ENCODE results near the gene ULBP1. TPM values are rescaled to one million over a fixed set of nuclear protein-coding genes. Genes with fewer than 3 reads are reported as not detected.
"Not testable (repeated sequence)": the region's sequence is repeated elsewhere in the genome, so short reads cannot be mapped to it uniquely, and the experiment has no call there.

The ULBP1 gene
- total RNA-seq, 1 experiment from 2014 or later, result 1.6 TPM

DNA sequence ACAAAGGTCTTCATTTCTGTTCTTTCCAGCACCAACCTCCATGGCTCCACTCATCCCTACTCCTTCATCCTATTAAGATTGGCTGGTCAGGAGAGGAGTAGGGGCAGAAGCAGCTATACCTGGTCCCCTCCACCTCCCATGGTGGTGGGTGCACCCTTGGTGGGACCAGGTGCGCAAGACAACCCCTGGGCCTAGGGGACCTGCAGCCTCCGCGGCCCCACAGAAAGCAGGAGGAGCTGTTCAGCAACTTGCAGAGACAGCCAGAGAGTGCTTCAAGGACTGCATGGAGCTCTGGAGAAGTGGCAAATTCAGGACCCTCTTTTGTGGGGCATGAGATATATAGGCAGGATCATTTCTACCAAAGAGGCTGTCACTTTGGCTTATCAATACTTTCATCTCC, 12.1 kb upstream of the ULBP1 start:
- Histone ChIP-seq H3K56ac (ENCODE audit: insufficient read length, low read depth, low read length) (no peak overlapping the region), H3K9me3 (ENCODE audit: control insufficient read depth, low read depth, low read length) (no peaks in the 10 kb centered on the region), H3T11ph (ENCODE audit: low read length) (no peak overlapping the region), H3K9ac (ENCODE audit: extremely low read depth, insufficient read length, low read length) (no peak overlapping the region), H3K23me2 (ENCODE audit: insufficient read length, low read depth, low read length, poor library complexity, severe bottlenecking) (no peaks in the 10 kb centered on the region), H3K27ac (ENCODE audit: insufficient read length, low read depth, low read length) (no peak overlapping the region), H3K14ac (ENCODE audit: insufficient read depth, low read length) (no peak overlapping the region), H4K5ac (ENCODE audit: insufficient read length, low read depth, low read length) (no peak overlapping the region), H3K4me1 (ENCODE audit: insufficient read depth, low read length) (no peaks in the 10 kb centered on the region), H3K23ac (ENCODE audit: insufficient read length, low read depth, low read length) (no peak overlapping the region), H3K79me1 (ENCODE audit: insufficient read depth, low read depth, low read length, poor library complexity, severe bottlenecking) (no peaks in the 10 kb centered on the region), H3K27me3 (ENCODE audit: insufficient read depth, low read length) (peaks cover 42% of the 10 kb centered on the region), H3K4ac (ENCODE audit: low read depth, low read length) (no peak overlapping the region), H2BK5ac (ENCODE audit: insufficient read length, low read length) (no peak overlapping the region), H2AK5ac (ENCODE audit: insufficient read length, low read length) (no peak overlapping the region), H3K4me2 (ENCODE audit: insufficient read depth, insufficient read length, low read length) (no peak overlapping the region), H2AFZ (ENCODE audit: low read length) (no peak overlapping the region), H4K8ac (replicated peaks; ENCODE audit: insufficient read length, low read depth, low read length) (no peak overlapping the region), H4K20me1 (ENCODE audit: control insufficient read depth, insufficient read depth, insufficient read length) (no peaks in the 10 kb centered on the region), H2BK20ac (ENCODE audit: low read depth, low read length, poor library complexity, severe bottlenecking) (no peak overlapping the region), H2BK15ac (ENCODE audit: low read depth, low read length) (no peak overlapping the region), H4K91ac (ENCODE audit: insufficient read length, low read depth, low read length) (no peak overlapping the region), H3K18ac (ENCODE audit: insufficient read length, low read depth, low read length) (no peak overlapping the region), H2BK12ac (ENCODE audit: insufficient read length, low read depth, low read length) (peak overlapping the region; percentile 62), H3K79me2 (ENCODE audit: insufficient read depth, low read length) (no peaks in the 10 kb centered on the region), H2BK120ac (ENCODE audit: low read depth, low read length, poor library complexity, severe bottlenecking) (no peak overlapping the region)
- no peak for DNase-seq
- Mint-ChIP-seq H3K27ac (no peak overlapping the region), H3K9me3 (peaks cover 0 to 5% of the 10 kb centered on the region in 2 experiments; a peak in 2 of 5 replicates), H3K4me3 (no peak overlapping the region), H3K27me3 (ENCODE audit: low read depth) (peaks cover 94% of the 10 kb centered on the region), H3K4me1 (peaks cover 0 to 5% of the 10 kb centered on the region in 2 experiments; a peak in 2 of 4 replicates), H3K36me3 (ENCODE audit: insufficient read depth in 1 of 3, low read depth in 3 of 3) (no peaks in the 10 kb centered on the region)
- no CpG with 5 or more reads among the region's 3 CpGs for WGBS (ENCODE audit: extremely low coverage, insufficient read length, low lambda C conversion rate)
- TF ChIP-seq, protein P1, sequence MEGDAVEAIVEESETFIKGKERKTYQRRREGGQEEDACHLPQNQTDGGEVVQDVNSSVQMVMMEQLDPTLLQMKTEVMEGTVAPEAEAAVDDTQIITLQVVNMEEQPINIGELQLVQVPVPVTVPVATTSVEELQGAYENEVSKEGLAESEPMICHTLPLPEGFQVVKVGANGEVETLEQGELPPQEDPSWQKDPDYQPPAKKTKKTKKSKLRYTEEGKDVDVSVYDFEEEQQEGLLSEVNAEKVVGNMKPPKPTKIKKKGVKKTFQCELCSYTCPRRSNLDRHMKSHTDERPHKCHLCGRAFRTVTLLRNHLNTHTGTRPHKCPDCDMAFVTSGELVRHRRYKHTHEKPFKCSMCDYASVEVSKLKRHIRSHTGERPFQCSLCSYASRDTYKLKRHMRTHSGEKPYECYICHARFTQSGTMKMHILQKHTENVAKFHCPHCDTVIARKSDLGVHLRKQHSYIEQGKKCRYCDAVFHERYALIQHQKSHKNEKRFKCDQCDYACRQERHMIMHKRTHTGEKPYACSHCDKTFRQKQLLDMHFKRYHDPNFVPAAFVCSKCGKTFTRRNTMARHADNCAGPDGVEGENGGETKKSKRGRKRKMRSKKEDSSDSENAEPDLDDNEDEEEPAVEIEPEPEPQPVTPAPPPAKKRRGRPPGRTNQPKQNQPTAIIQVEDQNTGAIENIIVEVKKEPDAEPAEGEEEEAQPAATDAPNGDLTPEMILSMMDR (conservative IDR thresholded peaks at IDR 0.05), result no peak

DNA sequence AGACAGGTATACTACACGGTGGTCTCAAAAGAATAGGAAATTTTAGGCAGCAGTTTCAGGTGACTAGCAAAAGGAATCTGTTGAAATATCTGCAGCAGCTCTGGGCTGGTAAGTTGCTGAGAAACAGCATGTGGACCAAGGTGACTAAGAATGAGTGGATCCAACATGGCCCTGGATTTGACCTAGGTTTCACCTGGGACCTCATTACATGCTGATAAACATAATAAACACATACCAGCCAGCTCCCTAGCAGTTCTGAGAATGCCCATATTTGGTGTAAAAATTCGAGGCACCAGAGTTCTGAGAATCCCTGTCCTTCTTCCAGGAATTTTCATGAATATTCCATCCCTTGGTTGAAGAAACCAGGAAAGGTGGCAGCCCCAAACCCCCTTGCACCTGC, 10.4 kb upstream of the ULBP1 start:
- H2BK15ac ChIP-seq (ENCODE audit: low read depth, low read length); DNase-seq; H2BK12ac ChIP-seq (ENCODE audit: insufficient read length, low read depth, low read length); H4K20me1 ChIP-seq (ENCODE audit: control insufficient read depth, insufficient read depth, insufficient read length); H4K91ac ChIP-seq (ENCODE audit: insufficient read length, low read depth, low read length); H2AFZ ChIP-seq (ENCODE audit: low read length); H2BK20ac ChIP-seq (ENCODE audit: low read depth, low read length, poor library complexity, severe bottlenecking); H3K4ac ChIP-seq (ENCODE audit: low read depth, low read length); H3T11ph ChIP-seq (ENCODE audit: low read length); H4K8ac ChIP-seq (replicated peaks; ENCODE audit: insufficient read length, low read depth, low read length); H3K9me3 Mint-ChIP-seq; H3K79me1 ChIP-seq (ENCODE audit: insufficient read depth, low read depth, low read length, poor library complexity, severe bottlenecking); H3K4me3 Mint-ChIP-seq; H3K36me3 Mint-ChIP-seq (ENCODE audit: insufficient read depth in 1 of 3, low read depth in 3 of 3); H3K9me3 ChIP-seq (ENCODE audit: control insufficient read depth, low read depth, low read length); H3K27ac Mint-ChIP-seq; H3K4me1 ChIP-seq (ENCODE audit: insufficient read depth, low read length); H2BK120ac ChIP-seq (ENCODE audit: low read depth, low read length, poor library complexity, severe bottlenecking); H2BK5ac ChIP-seq (ENCODE audit: insufficient read length, low read length); H3K4me1 Mint-ChIP-seq; H3K79me2 ChIP-seq (ENCODE audit: insufficient read depth, low read length); H3K56ac ChIP-seq (ENCODE audit: insufficient read length, low read depth, low read length); H3K18ac ChIP-seq (ENCODE audit: insufficient read length, low read depth, low read length); H2AK5ac ChIP-seq (ENCODE audit: insufficient read length, low read length); H3K23ac ChIP-seq (ENCODE audit: insufficient read length, low read depth, low read length); H3K14ac ChIP-seq (ENCODE audit: insufficient read depth, low read length); H3K9ac ChIP-seq (ENCODE audit: extremely low read depth, insufficient read length, low read length); H3K27ac ChIP-seq (ENCODE audit: insufficient read length, low read depth, low read length); H4K5ac ChIP-seq (ENCODE audit: insufficient read length, low read depth, low read length); H3K4me2 ChIP-seq (ENCODE audit: insufficient read depth, insufficient read length, low read length); H3K23me2 ChIP-seq (ENCODE audit: insufficient read length, low read depth, low read length, poor library complexity, severe bottlenecking): not testable (repeated sequence)
- peaks cover 47% of the 10 kb centered on the region for H3K27me3 ChIP-seq (ENCODE audit: insufficient read depth, low read length)
- WGBS (ENCODE audit: extremely low coverage, insufficient read length, low lambda C conversion rate), result no CpG with 5 or more reads among the region's 2 CpGs
- H3K27me3 Mint-ChIP-seq (ENCODE audit: low read depth), result peaks cover 99% of the 10 kb centered on the region

Data from H9 (cell line).